ENCODE measurements around the gene DNASE1L1. TPM values are rescaled to one million over a fixed set of nuclear protein-coding genes. Genes with fewer than 3 reads are reported as not detected.

The DNASE1L1 gene
- total RNA-seq, 6 experiments from 2014 or later: 11.7 to 19.5 (median 14.9) TPM

- DNase-seq (peak in 2 of 3 donors; percentile 61 to 64), ATAC-seq (peak; percentile 9 to 33 (median 20))
- H3K4me3 ChIP-seq: peak overlapping the region; percentile 9 to 32 (median 31)
- H3K36me3 ChIP-seq: no peaks in the 10 kb centered on the region
- peaks cover 0 to 1% (median 0%) of the 10 kb centered on the region in 4 donors for H3K4me1 ChIP-seq
- intact Hi-C loops (cut with DNase I): no loop called here
- no peak for TF ChIP-seq POLR2A (IDR thresholded peaks at IDR 0.05)
- TF ChIP-seq CTCF (IDR thresholded peaks at IDR 0.05): peak; percentile 47 to 68 (median 59)
- H3K9me3 ChIP-seq: no peaks in the 10 kb centered on the region
- no peaks in the 10 kb centered on the region for H3K27me3 ChIP-seq
- peak overlapping the region in 2 of 3 donors; percentile 10 to 37 for H3K27ac ChIP-seq
- WGBS (ENCODE audit: insufficient coverage, low coverage, low lambda C conversion rate, missing lambda C conversion rate): 46% methylated on average over 8 of the region's 23 CpGs
Observed at GRCh38 chrX:154373340-154374306, 35.4 kb downstream of the DNASE1L1 start.

- Histone ChIP-seq H3K27me3 (no peaks in the 10 kb centered on the region), H3K4me1 (peaks cover 0 to 1% (median 0%) of the 10 kb centered on the region in 4 donors), H3K4me3 (no peak overlapping the region), H3K9me3 (no peaks in the 10 kb centered on the region), H3K27ac (peak overlapping the region in 1 of 3 donors; percentile 10), H3K36me3 (no peaks in the 10 kb centered on the region)
- TF ChIP-seq POLR2A (IDR thresholded peaks at IDR 0.05): no peak
- TF ChIP-seq CTCF (IDR thresholded peaks at IDR 0.05): no peak
- WGBS (ENCODE audit: insufficient coverage, low coverage, low lambda C conversion rate, missing lambda C conversion rate): 24% methylated on average over 3 of the region's 5 CpGs
- DNase-seq (no peak), ATAC-seq (no peak)
- intact Hi-C loops (cut with DNase I): no loop called here
Observed at GRCh38 chrX:154372612-154373022, 36.4 kb downstream of the DNASE1L1 start.

- ATAC-seq: no peak
- WGBS (ENCODE audit: insufficient coverage, low coverage, low lambda C conversion rate, missing lambda C conversion rate): 46% methylated on average over 10 of the region's 43 CpGs
Observed at GRCh38 chrX:154371789-154372300, 37.2 kb downstream of the DNASE1L1 start.

More at GRCh38 chrX:154371789-154372300, 37.2 kb downstream of the DNASE1L1 start:
- Histone ChIP-seq H3K27ac (peak overlapping the region; percentile 13 to 40 (median 31)), H3K36me3 (no peaks in the 10 kb centered on the region), H3K27me3 (no peaks in the 10 kb centered on the region), H3K4me1 (peaks cover 0 to 1% (median 0%) of the 10 kb centered on the region in 4 donors), H3K9me3 (no peaks in the 10 kb centered on the region), H3K4me3 (peak overlapping the region; percentile 35 to 49 (median 41))
- intact Hi-C loops (cut with DNase I): no loop called here
- TF ChIP-seq POLR2A (IDR thresholded peaks at IDR 0.05): no peak
- no peak for TF ChIP-seq CTCF (IDR thresholded peaks at IDR 0.05)
- no peak for DNase-seq
